Body of pancreas (tissue), 4 donors: Measurements from ENCODE around the gene MEN1. TPM values are rescaled to one million over a fixed set of nuclear protein-coding genes. Genes with fewer than 3 reads are reported as not detected.
A peak's percentile ranks its signal among the peaks of the same experiment; 100 is the strongest.

Experiments
- ATAC-seq: fragments of 150-250 bp; one replicate; pipeline ENCODE4 v1.9.1; 2016
- DNase-seq, 4 donors: peaks; one replicate each; pipeline ENCODE4 v3.0.0-alpha.2; 2019
- H3K27ac ChIP-seq, 4 donors: fragments of 200-600 bp; sonication (generic); 1 replicate in 3 of 4; 2 replicates in 1 of 4; pipeline versions ENCODE4 v1.5.1 to v1.6.1; 2016 to 2019; ENCODE audit warnings: mild to moderate bottlenecking in 1 of 4, mixed read lengths in 1 of 4, moderate library complexity in 1 of 4
- H3K27me3 ChIP-seq, 2 donors: fragments of 200-600 bp; sonication (generic); one replicate each; pipeline ENCODE4 v1.6.0; 2016; ENCODE audit warnings: mild to moderate bottlenecking in 1 of 2
- H3K36me3 ChIP-seq, 2 donors: fragments of 200-600 bp; sonication (generic); replicated peaks in 1 of 2; 2 replicates each; pipeline ENCODE4 v1.5.1; 2016; ENCODE audit warnings: low read depth in 2 of 2; ENCODE audit not compliant: insufficient read depth in 1 of 2
- H3K4me1 ChIP-seq: fragments of 200-600 bp; sonication (generic); one replicate; pipeline ENCODE4 v1.6.0; 2016
- H3K4me3 ChIP-seq, 2 donors: fragments of 200-600 bp; sonication (generic); 1 replicate in 1 of 2; 2 replicates in 1 of 2; pipeline ENCODE4 v1.5.1; 2016 to 2019
- H3K9me3 ChIP-seq, 3 donors: fragments of 200-600 bp; sonication (generic); 1 replicate in 2 of 3; 2 replicates in 1 of 3; pipeline ENCODE4 v1.5.1; 2016
- CTCF ChIP-seq, 7 experiments: fragments of 450-650 bp in 4 of 7; fragments of 200-600 bp in 3 of 7; sonication (generic) in 3 of 7; IDR thresholded peaks; one replicate each; pipeline ENCODE4 v1.5.1; 2016 to 2019; ENCODE audit warnings: antibody characterized with exemption in 7 of 7
- POLR2A ChIP-seq, 3 donors: fragments of 450-650 bp; IDR thresholded peaks; one replicate each; pipeline ENCODE4 v1.6.1; 2016; ENCODE audit warnings: antibody characterized with exemption in 3 of 3, mild to moderate bottlenecking in 2 of 3
- WGBS, 2 donors: methylation state at CpG; one replicate each; pipeline ENCODE4 v1.1.5; 2017; 5-methylcytosine and 5-hydroxymethylcytosine counted together
- intact Hi-C: fragments of 100-400 bp; cut with DNase I; formaldehyde crosslinking; loops from one replicate; pipeline ENCODE4 v1.15.1; 2023
- total RNA-seq, 2 donors: library from RNA; depleted of rRNA; stranded (reverse); fragments of >200 nt; gene quantifications; one replicate each; pipeline ENCODE4 v1.1.0, GENCODE V29; 2016

MEN1 gene
- total RNA-seq, 2 donors from 2014 or later = 18.8 to 18.9 TPM

GRCh38 chr11:64763526-64764039 is 46.8 kb downstream of the MEN1 start:
- H3K4me1 ChIP-seq = peaks cover 9% of the 10 kb centered on the region
- WGBS, 2 donors = 65 to 90% methylated on average over 5 to 6 of the region's 6 CpGs
- intact Hi-C loops = no loop called here
- DNase-seq = peak in 1 of 4 donors; percentile 4
- no peak for TF ChIP-seq CTCF (IDR thresholded peaks at IDR 0.05)
- TF ChIP-seq POLR2A (IDR thresholded peaks at IDR 0.05) = no peak
- no peaks in the 10 kb centered on the region for H3K9me3 ChIP-seq
- H3K4me3 ChIP-seq = no peak overlapping the region
- H3K36me3 ChIP-seq = peaks cover 24 to 40% of the 10 kb centered on the region in 2 donors
- no peaks in the 10 kb centered on the region for H3K27me3 ChIP-seq
- peak overlapping the region in 3 of 4 donors; percentile 8 to 27 (median 23) for H3K27ac ChIP-seq
- no peak for ATAC-seq

GRCh38 chr11:64762674-64763525 is 47.5 kb downstream of the MEN1 start:
- intact Hi-C loops = no loop called here
- Histone ChIP-seq H3K27me3 (no peaks in the 10 kb centered on the region), H3K36me3 (peaks cover 23 to 33% of the 10 kb centered on the region in 2 donors), H3K27ac (peak overlapping the region in 2 of 4 donors; percentile 23 to 27), H3K9me3 (no peaks in the 10 kb centered on the region), H3K4me1 (peaks cover 9% of the 10 kb centered on the region), H3K4me3 (no peak overlapping the region)
- ATAC-seq (peak; percentile 8), DNase-seq (peak in 1 of 4 donors; percentile 8)
- no peak for TF ChIP-seq POLR2A (IDR thresholded peaks at IDR 0.05)
- no peak for TF ChIP-seq CTCF (IDR thresholded peaks at IDR 0.05)
- 51 to 67% methylated on average over 12 to 13 of the region's 13 CpGs for WGBS, 2 donors

- DNase-seq (peak in 1 of 4 donors; percentile 4), ATAC-seq (no peak)
- no peak for TF ChIP-seq CTCF (IDR thresholded peaks at IDR 0.05)
- no peak for TF ChIP-seq POLR2A (IDR thresholded peaks at IDR 0.05)
- no peaks in the 10 kb centered on the region for H3K9me3 ChIP-seq
- no peak overlapping the region for H3K4me3 ChIP-seq
- peaks cover 9% of the 10 kb centered on the region for H3K4me1 ChIP-seq
- H3K27me3 ChIP-seq = no peaks in the 10 kb centered on the region
- WGBS, 2 donors = 76% methylated on average over 5 of the region's 5 CpGs
- peaks cover 19 to 27% of the 10 kb centered on the region in 2 donors for H3K36me3 ChIP-seq
- intact Hi-C loops = no loop called here
- H3K27ac ChIP-seq = peak overlapping the region in 1 of 4 donors; percentile 27
Measured at GRCh38 chr11:64762277-64762673, 48.1 kb downstream of the MEN1 start.

GRCh38 chr11:64760759-64761420 is 49.5 kb downstream of the MEN1 start:
- Histone ChIP-seq H3K27ac (no peak overlapping the region), H3K27me3 (no peaks in the 10 kb centered on the region), H3K4me1 (peaks cover 9% of the 10 kb centered on the region), H3K4me3 (no peak overlapping the region), H3K9me3 (no peaks in the 10 kb centered on the region), H3K36me3 (peaks cover 8 to 13% of the 10 kb centered on the region in 2 donors)
- 71 to 73% methylated on average over 7 of the region's 7 CpGs for WGBS, 2 donors
- ATAC-seq (no peak), DNase-seq (no peak)
- intact Hi-C loops = no loop called here
- TF ChIP-seq POLR2A (IDR thresholded peaks at IDR 0.05) = no peak
- no peak for TF ChIP-seq CTCF (IDR thresholded peaks at IDR 0.05)
